IPS-18c (cell line): ENCODE results near the gene GADL1.

Experiments
- H3K4me3 ChIP-seq: 2 replicates; pipeline ENCODE4 v1.7.0; 2013; ENCODE audit warnings: low read depth, mild to moderate bottlenecking, low read length, moderate library complexity; ENCODE audit not compliant: insufficient read depth
- H3K9me3 ChIP-seq: one replicate; pipeline ENCODE4 v1.6.1; 2013; ENCODE audit warnings: mild to moderate bottlenecking, low read length, moderate library complexity; ENCODE audit not compliant: control insufficient read depth, insufficient read depth

The GADL1 gene, protein sequence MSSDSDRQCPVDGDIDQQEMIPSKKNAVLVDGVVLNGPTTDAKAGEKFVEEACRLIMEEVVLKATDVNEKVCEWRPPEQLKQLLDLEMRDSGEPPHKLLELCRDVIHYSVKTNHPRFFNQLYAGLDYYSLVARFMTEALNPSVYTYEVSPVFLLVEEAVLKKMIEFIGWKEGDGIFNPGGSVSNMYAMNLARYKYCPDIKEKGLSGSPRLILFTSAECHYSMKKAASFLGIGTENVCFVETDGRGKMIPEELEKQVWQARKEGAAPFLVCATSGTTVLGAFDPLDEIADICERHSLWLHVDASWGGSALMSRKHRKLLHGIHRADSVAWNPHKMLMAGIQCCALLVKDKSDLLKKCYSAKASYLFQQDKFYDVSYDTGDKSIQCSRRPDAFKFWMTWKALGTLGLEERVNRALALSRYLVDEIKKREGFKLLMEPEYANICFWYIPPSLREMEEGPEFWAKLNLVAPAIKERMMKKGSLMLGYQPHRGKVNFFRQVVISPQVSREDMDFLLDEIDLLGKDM

DNA sequence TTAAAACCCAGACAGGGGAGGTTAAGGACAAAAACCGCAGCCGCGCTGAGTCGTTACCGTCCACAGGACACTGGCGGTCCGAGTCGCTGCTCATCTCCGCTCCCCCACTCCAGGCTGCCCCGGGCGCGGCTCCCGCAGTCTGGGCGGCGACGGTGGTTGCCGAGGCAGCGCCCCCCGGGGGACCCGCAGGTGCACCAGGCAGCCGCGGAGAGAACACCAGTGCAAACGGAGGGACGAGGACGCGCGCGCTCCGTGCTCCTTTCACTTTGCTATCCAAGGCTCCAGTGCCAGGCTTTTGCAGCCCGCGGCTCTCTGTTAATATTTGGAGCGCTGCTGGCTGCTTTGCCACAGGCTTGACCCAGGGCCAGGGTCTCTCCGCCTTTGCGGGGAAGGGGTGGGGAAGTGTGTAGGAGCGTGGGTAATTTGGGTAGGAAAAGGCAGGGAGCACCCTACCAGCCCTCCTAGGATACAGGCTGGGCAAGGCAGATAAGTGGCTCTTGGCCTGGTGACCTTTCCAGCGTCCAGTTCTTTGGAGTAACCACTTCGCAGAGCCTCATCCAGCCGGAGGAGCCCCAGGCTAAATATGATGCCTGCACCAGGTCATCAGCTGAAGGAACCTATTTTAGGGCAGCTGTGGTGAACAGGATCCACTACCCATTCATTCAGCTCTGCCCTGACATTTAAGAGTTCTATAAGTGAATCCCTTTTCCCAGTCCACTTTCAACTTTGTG, at the start of gene GADL1:
TSS of gene GADL1 (minus strand) at position 141 of the 731 bp plus-strand sequence. CDS start at position 94, 47 bp downstream.
- no peaks in the 10 kb centered on the region for H3K9me3 ChIP-seq
- H3K4me3 ChIP-seq, result peak within 1 kb of the TSS; percentile 49

DNA sequence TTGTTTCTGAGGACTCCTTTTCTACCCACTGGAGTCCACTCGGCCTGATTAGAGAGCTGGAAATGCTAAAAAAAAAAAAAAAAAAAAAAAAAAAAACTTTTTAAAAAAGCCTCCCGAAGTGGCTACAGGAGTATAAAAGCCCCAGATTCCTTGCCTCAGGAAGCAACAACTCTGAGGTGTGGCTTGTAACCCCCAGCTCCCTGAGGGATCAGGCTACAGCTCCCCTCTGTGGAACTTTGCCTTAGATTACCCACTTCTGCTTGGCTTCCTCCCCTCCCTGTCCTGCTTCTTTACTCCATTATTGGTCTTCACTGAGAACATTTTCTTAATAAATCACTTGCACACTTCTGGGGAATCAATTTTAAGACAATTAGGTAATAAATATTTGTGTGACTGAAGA, 49.7 kb upstream of the GADL1 start:
- Histone ChIP-seq H3K9me3 (no peaks in the 10 kb centered on the region), H3K4me3 (no peak overlapping the region)

DNA sequence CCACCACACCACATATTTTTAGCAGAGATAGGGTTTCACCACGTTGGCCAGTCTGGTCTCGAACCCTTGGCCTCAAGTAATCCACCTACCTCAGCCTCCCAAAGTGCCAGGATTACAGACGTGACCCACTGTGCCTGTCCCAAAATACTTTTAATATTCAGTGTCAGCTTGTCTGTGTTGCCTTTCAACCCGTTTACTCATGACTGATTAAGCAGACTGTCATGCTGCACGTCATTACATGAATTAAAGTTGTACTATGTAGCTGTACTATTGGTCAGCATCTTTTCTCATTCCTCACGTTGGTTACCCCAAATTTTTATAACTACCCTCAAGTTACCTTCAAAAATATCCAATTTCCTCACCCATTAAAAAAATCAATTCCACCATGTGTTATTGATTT, 48.7 kb upstream of the GADL1 start:
- H3K9me3 ChIP-seq, result no peaks in the 10 kb centered on the region

DNA sequence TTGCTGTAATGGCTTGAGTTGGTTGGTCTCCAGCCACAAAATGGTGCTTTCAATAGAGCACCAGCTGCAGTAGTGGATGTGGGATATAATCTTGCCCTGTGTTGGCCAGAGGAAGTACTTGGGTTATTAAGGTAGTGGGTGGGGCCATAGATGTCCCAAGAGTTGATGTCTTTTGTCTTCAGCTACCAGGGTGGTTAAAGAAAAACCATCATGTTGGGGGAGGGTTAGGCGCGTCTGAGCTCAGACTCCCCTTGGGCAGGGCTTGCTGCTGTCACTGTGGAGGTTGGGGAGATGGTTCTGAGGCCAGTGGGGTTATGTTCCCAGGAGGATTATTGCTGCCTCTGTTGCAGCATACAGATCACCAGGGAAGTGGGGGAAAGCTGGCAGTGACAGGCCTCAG, 46.9 kb upstream of the GADL1 start:
- H3K9me3 ChIP-seq, result no peaks in the 10 kb centered on the region
- no peak overlapping the region for H3K4me3 ChIP-seq

More for the DNA sequence above, 48.7 kb upstream of the GADL1 start:
- no peak overlapping the region for H3K4me3 ChIP-seq

DNA sequence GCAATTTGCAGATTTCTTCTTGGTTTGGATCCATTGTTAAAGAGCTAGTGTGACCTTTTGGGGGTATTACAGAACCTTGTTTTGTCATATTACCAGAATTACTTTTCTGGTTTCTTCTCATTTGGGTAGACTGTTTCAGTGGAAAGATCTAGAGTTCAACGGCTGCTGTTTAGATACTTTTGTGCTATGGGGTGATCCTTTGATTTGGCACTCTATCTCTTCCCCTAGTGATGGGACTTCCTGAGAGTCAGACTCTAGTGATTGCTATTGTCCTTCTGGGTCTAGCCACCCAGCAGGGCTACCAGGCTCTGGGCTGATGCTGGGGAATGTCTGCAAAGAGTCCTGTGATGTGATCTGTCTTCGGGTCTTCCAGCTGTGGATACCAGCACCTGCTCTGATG, 46.3 kb upstream of the GADL1 start:
- Histone ChIP-seq H3K4me3 (no peak overlapping the region), H3K9me3 (no peaks in the 10 kb centered on the region)

DNA sequence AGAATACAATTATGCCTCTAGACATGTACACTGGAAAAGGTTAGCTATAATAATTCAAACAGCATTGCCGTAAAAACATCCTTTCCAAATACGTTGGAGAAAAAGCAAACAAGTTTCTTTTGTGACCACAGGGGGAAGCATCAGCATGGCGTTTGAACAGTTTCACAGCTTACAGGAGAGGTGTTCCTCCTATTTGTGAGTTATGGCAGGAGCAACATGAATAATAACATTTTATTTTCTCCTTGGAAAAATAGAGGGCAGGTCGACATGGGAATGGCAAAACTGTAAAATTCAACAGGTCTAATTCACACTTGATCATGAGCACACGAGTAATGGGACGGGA, 39.7 kb upstream of the GADL1 start:
- peaks cover 3% of the 10 kb centered on the region for H3K9me3 ChIP-seq
- H3K4me3 ChIP-seq, result no peak overlapping the region

DNA sequence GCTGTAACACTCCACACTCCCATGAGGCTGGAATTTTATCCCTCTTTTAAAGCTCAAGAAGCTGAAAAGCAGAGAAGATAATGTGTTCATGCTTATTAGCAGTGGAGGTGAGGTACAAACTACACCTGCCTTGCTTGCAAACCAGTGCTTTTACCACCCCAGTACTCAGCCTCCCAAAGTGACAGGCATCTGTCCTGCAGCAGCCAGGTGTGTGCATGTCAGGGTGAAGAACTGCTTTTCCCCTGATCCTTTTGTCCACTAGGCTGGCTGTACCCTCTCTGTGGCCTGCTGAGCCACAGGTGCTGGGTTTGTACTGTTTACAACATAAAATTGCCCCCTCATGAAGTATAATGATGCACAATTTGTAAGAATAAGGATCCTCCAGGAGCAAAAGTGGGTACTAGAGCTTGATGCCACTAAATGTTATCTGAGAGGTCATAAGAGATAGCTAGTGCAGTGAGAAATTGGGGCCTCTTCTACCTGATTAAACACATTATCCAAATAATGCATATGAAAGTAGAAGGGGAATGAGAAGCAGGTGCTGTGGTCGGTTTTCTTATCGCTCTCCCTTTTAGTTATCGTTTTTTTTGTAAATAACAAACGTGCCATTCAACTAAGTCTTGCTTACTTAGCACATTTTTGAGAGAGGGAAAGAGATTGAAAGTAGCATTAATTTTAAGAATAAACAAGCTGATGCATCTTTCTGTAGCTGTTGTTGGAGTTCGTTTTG, 39.2 kb upstream of the GADL1 start:
- H3K4me3 ChIP-seq, result no peak overlapping the region
- peaks cover 3% of the 10 kb centered on the region for H3K9me3 ChIP-seq

DNA sequence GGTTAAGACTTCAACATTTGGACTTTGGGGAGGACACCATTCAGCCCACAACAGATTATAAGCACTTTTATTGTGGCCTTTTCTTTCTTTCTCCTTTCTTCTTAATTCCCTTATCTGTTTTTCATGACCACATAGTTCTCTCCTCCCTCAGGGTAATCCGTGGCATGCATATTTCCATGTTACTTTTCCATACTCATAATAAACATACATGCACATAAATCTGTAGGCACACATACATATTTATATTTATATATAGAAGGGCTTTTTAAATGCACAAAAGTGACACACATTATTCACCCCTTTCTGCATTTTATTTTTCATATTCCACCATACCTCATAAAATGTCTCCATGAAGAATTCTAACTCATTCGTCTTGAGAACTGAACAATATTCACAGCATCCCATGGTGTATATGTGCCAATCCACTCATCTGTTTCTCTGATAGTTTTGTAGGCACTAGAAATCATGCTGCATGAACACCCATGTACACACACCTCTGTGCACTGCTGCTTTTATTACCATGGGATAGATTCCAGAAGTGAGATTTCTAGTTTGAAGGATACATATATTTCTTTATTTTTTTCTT, 38.1 kb upstream of the GADL1 start:
- no peak overlapping the region for H3K4me3 ChIP-seq
- H3K9me3 ChIP-seq, result peaks cover 3% of the 10 kb centered on the region

DNA sequence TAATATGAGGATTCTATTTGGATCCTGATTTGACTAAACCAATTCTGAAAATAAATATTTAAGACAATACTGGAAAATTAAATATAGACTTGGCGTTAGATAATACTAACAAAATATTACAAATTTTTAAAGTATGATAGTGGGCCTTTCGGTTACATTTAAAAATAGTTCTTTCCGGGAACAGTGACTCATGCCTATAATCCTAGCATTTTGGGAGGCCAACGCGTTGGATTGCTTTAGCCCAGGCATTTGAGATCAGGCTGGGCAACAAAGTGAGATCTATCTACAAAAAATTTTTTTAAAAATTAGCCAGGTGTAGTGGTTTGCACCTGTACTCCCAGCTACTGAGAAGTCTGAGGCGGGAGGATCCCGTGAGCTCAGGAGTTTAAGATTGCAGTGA, 30.3 kb upstream of the GADL1 start:
- no peak overlapping the region for H3K4me3 ChIP-seq
- no peaks in the 10 kb centered on the region for H3K9me3 ChIP-seq

DNA sequence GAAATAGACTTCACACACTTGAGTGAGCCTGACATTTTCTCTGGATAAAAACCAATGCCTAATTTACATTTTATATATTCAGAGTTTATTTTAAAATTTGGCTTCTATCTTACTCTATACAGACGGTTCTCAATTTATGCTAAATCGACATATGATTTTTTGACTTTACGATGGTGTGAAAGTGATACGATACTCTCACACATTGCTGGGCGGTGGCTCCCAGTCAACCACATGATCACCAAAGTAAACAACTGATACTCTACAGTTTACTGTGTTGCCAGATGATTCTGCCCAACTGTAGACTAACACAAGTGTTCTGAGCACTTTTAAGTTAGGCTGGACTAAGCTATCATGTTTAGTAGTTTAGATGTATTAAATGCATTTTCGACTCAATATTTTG, 25.1 kb upstream of the GADL1 start:
- no peak overlapping the region for H3K4me3 ChIP-seq
- no peaks in the 10 kb centered on the region for H3K9me3 ChIP-seq

DNA sequence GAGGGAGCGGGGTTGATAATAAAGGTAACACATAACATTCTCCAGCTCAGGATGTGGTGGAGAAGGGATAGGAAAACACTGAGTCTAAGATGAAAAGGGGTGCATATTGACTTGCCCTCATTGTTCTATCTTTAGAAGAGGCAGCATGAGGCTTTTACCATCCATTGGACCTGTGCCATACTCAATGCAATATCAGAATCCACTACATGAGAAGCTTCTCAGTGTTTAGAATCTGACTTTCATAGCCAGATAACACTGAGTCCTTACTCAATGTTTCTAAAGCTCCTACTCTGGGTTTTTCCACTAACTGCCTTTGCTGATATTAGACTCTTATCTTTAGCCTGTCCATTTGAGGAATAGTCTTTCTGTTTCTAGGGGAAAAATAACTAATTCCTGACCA, 24.3 kb upstream of the GADL1 start:
- Histone ChIP-seq H3K4me3 (no peak overlapping the region), H3K9me3 (no peaks in the 10 kb centered on the region)

DNA sequence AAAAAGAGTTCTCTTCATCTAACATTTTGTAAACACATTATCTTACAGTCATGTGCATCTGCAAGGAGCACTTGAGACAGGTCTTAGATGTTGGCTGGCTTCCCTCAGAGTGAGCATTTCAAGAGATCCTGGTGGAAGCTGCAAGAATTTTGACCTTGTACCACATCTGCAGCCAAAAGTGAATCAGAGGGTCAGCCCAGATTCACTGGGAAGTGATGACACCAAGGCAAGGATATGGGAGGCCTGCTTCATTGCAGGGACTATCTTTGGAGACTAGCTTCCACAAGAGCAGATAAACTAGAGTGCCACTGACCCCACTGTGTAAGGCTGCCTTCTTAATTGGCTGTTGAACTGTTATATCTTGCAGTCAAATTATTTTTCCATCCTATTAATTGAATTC, 21.3 kb upstream of the GADL1 start:
- Histone ChIP-seq H3K4me3 (no peak overlapping the region), H3K9me3 (no peaks in the 10 kb centered on the region)

DNA sequence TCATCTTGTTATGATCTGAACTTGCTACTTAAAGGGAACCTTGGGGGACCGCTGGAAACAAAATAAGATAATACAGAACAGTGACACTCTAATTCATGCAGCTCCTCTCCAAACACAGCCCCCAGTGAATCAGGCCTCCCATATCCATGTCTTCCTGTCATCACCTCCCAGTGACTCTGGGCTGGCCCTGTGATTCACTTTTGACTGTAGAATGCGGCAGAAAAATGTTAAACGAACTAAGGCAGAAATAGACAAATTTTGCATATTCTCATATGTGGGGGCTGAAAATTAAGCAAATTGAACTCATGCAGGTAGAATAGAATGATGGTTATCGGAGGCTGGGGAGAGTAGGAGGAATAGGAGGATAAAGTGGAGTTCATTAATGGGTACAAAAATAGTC, 20.2 kb upstream of the GADL1 start:
- Histone ChIP-seq H3K4me3 (no peak overlapping the region), H3K9me3 (no peaks in the 10 kb centered on the region)

DNA sequence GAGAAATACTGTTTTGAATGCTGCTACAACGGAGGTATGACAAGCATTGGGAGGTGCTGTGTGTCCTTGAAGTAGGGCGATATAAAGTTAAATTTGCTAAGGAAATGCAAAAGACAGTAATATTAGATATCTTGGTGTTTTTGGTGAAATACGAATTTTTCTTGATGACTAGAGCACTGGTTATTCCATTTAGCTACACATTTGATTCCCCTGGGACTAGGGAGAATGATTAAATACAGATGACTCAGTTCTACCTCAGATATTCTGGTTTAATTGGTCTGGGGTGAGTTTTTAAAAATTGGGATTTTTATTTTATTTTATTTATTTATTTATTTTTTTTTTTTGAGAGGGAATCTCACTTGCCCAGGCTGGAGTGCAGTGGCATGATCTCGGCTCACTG, 18.7 kb upstream of the GADL1 start:
- Histone ChIP-seq H3K4me3 (no peak overlapping the region), H3K9me3 (no peaks in the 10 kb centered on the region)

DNA sequence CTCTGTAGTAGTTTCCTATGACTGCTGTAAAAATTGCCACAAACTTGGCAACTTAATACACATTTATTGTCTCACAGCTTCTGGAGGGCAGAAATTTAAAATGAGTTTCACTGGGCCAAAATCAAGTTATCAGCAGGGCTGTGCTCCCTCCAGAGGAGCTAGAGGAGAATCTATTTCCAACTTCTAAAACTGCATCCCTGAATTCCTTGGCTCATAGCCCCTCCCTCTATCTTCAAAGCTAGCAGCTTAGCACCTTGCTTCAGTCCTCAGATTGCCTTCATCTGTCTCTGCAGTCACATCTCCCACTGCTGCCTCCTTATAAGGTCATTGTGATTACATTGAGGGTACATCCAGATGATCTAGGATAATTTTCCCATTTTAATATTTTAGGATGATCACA, 17.8 kb upstream of the GADL1 start:
- H3K4me3 ChIP-seq, result no peak overlapping the region

DNA sequence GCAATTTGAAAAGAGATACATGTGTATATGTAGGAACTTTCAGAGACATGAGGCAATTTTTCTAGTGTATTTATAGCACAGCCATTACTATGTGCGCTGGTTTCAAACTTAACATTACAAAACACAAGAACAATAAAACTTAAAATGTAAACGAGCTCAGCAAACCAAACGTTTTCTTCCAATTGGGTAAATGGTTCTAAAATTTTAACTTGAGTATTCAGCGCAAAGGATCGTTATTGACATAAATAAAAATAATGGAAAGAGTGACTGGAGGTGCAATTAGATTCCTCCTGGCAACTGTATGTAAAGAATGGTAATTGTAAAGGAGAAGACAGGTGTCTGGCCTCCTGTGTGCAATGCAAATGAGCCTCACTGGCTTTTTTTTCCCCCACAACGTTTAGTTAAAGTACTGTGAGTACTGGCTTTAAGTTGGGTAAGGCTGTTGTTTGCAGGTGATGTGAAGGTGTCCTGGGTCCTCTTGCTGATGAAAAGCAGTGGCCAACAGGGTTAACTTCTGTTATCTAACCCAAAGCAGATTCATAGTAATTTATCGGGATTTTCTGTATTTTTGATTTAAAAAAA, 14.1 kb upstream of the GADL1 start:
- Histone ChIP-seq H3K4me3 (no peak overlapping the region), H3K9me3 (no peaks in the 10 kb centered on the region)

More for the DNA sequence above, 17.8 kb upstream of the GADL1 start:
- H3K9me3 ChIP-seq, result no peaks in the 10 kb centered on the region

DNA sequence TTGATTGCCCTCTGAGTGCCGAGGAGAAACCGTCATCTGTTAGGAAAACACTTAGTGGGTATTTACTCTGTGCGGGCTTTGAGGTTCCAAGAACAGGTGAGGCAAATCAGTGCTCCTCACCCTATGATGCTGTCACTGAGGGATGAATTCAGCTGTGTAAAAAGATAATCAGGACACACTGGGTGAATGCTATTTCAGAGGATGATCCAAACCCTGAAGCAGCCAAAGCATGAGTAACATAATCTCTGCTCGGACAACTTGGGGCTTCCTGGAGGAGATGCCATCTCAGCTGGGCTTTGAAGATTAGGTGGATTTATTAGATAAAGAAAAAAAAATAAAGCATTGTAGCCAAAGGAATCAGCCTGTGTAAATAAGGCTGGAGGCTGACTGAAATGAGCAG, 10.5 kb upstream of the GADL1 start:
- Histone ChIP-seq H3K4me3 (no peak overlapping the region), H3K9me3 (no peaks in the 10 kb centered on the region)
